Measurements from ENCODE around the gene DPH1. TPM values are rescaled to one million over a fixed set of nuclear protein-coding genes. Genes with fewer than 3 reads are reported as not detected.

Gene DPH1
- total RNA-seq, 1 donor from 2014 or later, result 35.6 TPM

GRCh38 chr17:2027528-2028233 lies 2.3 kb upstream of the DPH1 start:
- no peak for DNase-seq (ENCODE audit: low spot score)

- no peak for DNase-seq (ENCODE audit: low spot score)
These were observed 1.7 kb upstream of the DPH1 start for GRCh38 chr17:2028234-2028614.

- no peak for DNase-seq (ENCODE audit: low spot score)
These were observed 1.2 kb upstream of the DPH1 start for GRCh38 chr17:2028737-2029136.

DNA sequence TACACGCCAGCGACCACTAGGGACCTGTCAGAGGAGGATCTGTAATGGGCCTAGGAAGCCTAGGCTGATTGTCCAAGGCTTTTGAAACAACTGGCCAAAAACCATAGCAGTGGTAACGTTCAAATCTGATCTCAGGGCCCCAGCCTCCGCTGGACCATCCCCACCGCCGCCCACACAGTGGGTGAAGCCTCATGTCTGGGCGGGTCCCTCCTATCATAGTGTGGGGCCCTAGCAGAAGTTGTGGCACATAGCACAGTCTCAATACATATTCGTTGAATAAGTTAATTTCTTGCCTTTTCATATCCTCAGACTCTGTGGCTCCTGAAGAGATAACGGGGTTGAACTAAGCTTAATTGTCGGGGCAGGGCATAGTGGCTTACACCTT lies 818 bp downstream of the DPH1 start:
- DNase-seq (ENCODE audit: low spot score), result no peak

GRCh38 chr17:2033153-2033552 lies 3.2 kb downstream of the DPH1 start:
- DNase-seq (ENCODE audit: low spot score), result no peak

DNA sequence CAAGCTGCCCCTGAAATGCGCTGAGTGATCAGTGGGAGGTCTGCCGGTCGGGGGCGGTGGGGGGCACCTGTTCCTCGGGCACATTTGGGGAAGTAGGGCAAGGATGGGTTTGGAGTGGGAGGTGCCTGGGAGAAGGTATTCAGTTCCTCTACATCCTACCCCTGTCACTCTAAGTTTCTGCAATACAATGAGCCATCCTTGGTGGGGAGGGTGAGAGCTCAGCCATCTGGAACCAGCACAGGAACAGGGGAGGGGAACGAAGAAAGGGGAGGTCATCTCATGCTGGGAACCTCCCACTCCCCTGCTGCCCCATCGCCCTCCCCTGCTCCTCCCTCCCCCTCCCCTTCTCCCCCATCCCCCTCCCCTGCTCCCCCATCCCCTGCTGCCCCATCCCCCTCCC lies 4.2 kb downstream of the DPH1 start:
- no peak for DNase-seq (ENCODE audit: low spot score)

DNA sequence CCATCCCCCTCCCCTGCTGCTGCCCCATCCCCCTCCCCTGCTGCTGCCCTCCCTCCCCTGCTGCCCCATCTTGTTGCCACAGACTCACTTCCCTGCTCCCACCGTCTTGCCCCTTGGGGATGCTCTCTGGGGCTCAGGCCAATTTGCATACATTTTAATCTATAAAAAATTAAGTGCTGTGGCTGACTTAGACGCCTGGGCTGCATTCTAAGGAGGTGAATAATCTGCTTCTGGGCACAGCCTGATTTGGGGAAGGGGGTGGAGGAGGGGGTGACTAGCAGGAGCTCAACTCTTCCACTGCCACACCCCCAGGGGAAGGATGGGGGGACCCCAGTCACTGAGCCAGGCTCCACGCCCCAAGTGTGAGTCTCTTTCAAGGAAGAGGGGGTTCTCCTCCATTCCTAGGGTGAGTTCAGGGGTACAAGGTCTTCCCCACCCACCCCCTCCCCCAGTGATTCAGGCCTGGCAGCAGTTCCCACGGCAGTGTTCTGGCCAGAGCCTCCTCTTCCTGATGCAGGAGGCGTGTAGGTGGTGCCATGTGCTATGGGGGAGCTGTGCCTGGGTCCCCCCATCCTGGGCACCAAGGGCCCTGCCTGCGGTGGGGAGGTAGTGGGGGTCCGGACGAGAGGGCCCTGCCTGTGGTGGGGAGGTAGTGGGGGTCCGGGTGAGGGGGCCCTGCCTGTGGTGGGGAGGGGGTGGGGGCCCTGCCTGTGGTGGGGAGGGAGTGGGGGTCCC lies 5.0 kb downstream of the DPH1 start:
- no peak for DNase-seq (ENCODE audit: low spot score)

GRCh38 chr17:2035541-2036488 lies 5.9 kb downstream of the DPH1 start:
- no peak for DNase-seq (ENCODE audit: low spot score)

DNA sequence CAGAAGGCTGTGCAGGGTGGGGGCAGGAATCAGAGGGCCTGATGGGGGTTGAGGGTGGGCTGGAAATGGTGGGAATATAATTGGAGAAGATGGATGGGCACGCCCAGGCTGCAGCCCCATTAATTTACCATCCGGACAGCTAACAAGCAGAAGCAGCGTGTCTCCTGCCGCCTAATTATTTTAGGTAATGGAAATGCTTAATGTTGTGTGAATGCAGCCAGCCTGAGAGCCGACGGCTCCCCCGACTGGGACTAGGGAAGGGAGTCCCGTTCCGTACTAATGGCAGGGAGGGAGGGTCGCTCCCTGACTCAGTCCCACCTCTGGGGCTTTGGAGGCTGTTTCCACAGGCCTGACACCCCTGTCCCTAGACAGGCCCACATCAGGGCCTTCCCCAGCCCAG lies 7.2 kb downstream of the DPH1 start:
- no peak for DNase-seq (ENCODE audit: low spot score)

DNA sequence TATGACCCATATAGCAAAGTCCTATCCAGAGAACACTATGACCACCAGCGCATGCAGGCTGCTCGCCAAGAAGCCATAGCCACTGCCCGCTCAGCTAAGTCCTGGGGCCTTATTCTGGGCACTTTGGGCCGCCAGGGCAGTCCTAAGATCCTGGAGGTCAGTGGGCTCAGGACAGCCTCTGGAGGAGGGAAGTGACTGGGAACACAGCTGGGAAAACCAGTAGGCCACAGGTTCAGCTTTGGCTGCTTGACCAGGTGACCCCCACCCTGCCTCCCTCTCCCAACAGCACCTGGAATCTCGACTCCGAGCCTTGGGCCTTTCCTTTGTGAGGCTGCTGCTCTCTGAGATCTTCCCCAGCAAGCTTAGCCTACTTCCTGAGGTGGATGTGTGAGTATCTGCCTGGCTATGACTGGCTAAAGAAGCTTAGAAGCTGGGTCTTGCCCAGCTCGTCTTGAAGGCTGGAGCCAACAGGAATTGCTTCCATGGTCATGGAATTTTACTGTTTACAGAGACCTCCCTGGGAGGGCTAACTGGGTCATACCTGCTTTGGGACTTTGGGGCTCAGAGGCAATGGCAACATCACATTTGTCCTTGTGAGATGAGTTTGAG lies 10.4 kb downstream of the DPH1 start:
- DNase-seq (ENCODE audit: low spot score), result no peak

DNA sequence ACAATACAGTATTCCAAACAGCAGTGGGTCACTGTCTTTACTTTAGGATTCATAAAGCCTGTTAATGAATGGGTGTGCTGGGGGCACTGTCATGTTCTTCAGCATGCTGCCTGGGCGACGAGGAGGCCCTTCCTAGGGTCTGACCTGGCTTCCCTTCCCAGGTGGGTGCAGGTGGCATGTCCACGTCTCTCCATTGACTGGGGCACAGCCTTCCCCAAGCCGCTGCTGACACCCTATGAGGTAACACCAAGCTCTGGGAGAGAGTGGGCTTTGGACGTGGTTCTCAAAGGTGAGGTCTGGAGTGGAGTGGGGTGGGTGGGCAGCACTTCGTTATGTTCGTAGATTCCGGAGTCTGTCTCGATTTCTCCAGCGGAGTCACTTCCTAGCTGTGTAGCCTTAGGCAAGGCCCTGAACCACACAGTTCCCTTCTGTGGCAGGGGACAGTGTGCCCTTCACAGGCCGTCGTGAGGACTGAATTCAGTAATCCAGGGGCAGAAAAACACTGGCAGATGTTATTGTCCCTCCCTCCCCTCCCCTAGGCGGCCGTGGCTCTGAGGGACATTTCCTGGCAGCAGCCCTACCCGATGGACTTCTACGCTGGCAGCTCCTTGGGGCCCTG lies 11.1 kb downstream of the DPH1 start:
- DNase-seq (ENCODE audit: low spot score), result no peak

DNA sequence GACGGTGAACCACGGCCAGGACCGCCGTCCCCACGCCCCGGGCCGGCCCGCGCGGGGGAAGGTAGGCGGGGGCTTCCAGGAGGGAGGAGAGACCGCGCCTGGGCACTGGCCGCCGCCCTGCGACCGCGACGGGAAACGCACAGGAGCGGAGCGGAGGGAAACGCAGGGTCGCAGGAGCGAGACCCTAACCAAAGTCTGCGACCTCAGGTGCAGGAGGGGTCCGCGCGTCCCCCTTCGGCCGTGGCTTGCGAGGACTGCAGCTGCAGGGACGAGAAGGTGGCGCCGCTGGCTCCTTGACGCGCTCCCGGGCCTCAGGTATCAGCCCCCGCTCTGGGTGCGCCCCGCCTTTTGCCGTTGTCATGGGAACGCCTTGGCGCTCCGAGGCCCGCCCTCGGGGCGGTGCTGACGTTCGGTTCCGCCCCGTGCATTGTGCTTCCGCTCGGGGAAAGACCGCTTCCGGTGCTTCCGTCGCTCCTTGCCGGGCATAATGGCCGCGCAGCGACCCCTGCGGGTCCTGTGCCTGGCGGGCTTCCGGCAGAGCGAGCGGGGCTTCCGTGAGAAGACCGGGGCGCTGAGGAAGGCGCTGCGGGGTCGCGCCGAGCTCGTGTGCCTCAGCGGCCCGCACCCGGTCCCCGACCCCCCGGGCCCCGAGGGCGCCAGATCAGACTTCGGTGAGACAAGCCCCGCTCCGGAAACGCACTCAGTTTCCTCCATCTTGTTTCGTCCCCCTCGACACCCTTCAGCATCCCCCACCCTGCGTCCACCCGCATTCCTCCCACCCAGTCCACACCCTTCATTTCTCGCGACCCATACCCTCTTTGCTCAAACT lies 11.8 kb downstream of the DPH1 start, which contains the start of gene OVCA2:
TSS of gene OVCA2 (plus strand) at position 462 of the 829 bp plus-strand sequence. CDS start at position 488, 26 bp downstream.
- DNase-seq (ENCODE audit: low spot score), result peak; percentile 99

DNA sequence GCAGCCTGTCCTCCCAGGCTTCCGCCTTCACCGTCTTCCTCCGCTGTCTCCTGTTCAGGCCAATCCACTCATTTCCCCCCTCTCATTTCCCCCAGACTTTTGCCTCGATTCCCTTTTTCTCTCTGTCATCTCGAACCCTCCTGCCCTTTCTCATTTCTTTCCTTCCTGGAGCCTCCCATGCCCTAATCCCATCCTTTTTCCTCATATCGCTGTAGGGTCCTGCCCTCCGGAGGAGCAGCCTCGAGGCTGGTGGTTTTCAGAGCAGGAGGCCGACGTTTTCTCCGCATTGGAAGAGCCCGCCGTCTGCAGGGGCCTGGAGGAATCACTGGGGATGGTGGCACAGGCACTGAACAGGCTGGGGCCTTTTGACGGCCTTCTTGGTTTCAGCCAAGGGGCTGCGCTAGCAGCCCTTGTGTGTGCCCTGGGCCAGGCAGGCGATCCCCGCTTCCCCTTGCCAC lies 12.5 kb downstream of the DPH1 start:
- DNase-seq (ENCODE audit: low spot score), result no peak

DNA sequence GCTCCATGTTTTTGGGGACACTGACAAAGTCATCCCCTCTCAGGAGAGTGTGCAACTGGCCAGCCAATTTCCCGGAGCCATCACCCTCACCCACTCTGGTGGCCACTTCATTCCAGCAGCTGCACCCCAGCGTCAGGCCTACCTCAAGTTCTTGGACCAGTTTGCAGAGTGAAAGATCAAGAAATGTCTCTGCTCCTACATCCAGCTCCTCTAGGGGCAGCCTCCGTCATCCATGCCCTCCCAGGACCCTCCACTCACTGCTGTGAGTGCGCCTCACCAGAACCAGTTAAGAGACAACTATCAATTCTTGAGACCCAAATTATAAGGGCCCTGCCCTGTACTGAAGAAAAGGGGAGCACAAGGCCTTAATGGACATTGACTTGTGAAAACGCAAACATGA lies 13.0 kb downstream of the DPH1 start:
- no peak for DNase-seq (ENCODE audit: low spot score)

GRCh38 chr17:2043785-2044184 lies 13.8 kb downstream of the DPH1 start:
- DNase-seq (ENCODE audit: low spot score), result no peak

DNA sequence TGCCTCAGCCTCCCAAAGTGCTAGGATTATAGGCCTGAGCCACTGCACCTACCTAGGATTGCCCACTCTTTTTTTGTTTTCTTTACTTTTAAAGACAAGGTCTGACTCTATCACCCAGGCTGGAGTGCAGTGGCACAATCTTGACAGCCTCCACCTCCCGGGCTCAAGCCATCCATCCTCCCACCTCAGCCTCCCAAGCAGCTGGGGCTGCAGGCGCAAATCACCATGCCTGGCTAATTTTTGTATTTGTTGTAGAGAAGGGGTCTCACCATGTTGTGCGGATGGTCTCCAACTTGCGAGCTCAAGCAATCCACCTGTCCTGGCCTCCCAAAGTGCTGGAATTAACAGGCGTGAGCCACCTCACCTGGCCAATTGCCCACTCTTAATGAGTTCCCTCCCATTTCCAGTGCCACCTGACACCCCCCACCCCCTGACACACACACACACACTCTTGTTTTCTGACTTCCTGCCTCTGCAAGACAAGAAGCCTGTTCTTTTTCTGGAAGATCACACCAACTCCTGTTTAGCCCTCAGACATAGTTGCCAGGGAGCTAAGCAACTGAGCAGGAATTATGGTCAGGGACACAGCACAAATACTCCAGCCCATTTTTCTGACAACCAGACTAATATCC lies 14.4 kb downstream of the DPH1 start:
- DNase-seq (ENCODE audit: low spot score), result no peak

DNA sequence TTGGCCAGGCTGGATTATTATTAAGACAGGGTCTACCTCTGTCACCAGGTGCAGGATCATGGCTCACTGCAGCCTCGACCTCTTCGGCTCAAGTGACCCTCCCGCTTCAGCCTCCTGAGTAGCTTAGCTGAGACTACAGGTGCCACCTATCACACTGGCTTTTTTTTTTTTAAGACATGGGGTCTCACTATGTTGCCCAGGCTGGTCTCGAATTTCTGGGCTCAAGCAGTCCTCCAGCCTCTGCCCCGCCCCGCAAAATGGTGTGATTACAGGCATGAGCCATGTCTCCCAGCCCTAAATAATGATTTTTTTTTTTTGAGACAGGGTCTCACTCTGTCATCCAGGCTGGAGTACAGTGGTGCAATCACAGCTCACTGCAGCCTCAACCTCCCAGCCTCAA lies 17.6 kb downstream of the DPH1 start:
- no peak for DNase-seq (ENCODE audit: low spot score)

DNA sequence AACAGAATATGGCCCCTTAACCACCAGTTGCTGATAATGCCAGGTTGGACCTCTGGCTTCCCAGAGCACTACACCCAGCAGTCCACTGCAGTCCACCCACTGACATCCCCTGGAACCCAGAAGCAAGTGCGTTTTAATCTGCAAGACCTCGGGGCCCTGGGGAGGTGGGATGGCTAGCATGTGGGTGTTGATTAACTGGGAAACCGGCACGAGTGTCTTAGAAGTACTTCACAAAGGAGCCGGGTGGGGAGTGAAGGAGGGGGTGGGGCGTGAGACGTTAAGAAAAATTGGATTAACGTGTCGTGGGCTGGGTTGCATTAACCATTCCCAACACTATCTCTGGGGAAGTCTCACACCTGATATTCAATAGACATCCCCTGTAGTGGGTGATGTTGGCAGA lies 18.9 kb downstream of the DPH1 start:
- DNase-seq (ENCODE audit: low spot score), result no peak
